MCF 10A (cell line): ENCODE data around the gene TCEAL9. TPM values are rescaled to one million over a fixed set of nuclear protein-coding genes. Genes with fewer than 3 reads are reported as not detected.

Experiments
- BruUV-seq: library from RNA; stranded (reverse); fragments of 400-500 nt; replicated peaks from 2 replicates; lab custom pipeline; 2021; lab: Mats Ljungman, UMichigan
- CTCF ChIA-PET: fragments of 300-600 bp; sonication (Branson Sonifier 250); formaldehyde crosslinking; extraction: SDS; loops from one replicate; lab custom pipeline; 2021; ENCODE audit warnings: antibody characterized with exemption, inconsistent platforms; lab: Yijun Ruan, JAX
- POLR2A ChIA-PET: fragments of 300-600, 350-650 bp; sonication (Branson Sonifier 250); formaldehyde crosslinking; extraction: SDS; loops from one replicate; lab custom pipeline; 2020; ENCODE audit warnings: antibody characterized with exemption, inconsistent platforms; lab: Yijun Ruan, JAX
- DNase-seq: peaks from one replicate; pipeline ENCODE4 v3.0.0-alpha.2; 2018; ENCODE audit not compliant: unreplicated experiment
- H3K27ac Mint-ChIP-seq: one replicate; pipeline ENCODE4 v1.8.0; 2022; ENCODE audit warnings: mild to moderate bottlenecking, low read depth, mixed read lengths; ENCODE audit not compliant: unreplicated experiment
- H3K27me3 Mint-ChIP-seq: one replicate; pipeline ENCODE4 v1.8.0; 2022; ENCODE audit warnings: mixed read lengths; ENCODE audit not compliant: insufficient read depth, unreplicated experiment
- H3K36me3 Mint-ChIP-seq: one replicate; pipeline ENCODE4 v1.8.0; 2022; ENCODE audit warnings: mild to moderate bottlenecking, moderate library complexity, mixed read lengths; ENCODE audit not compliant: insufficient read depth, unreplicated experiment
- H3K4me1 Mint-ChIP-seq: one replicate; pipeline ENCODE4 v1.8.0; 2022; ENCODE audit warnings: mixed read lengths; ENCODE audit not compliant: insufficient read depth, unreplicated experiment
- H3K4me3 Mint-ChIP-seq: one replicate; pipeline ENCODE4 v1.8.0; 2022; ENCODE audit warnings: mild to moderate bottlenecking, moderate library complexity, mixed read lengths; ENCODE audit not compliant: unreplicated experiment
- H3K9me3 Mint-ChIP-seq: one replicate; pipeline ENCODE4 v1.8.0; 2022; ENCODE audit warnings: mixed read lengths; ENCODE audit not compliant: unreplicated experiment
- CTCF ChIP-seq: fragments of 200-600 bp; IDR thresholded peaks from one replicate; pipeline ENCODE4 v1.8.0; 2022; ENCODE audit warnings: antibody characterized with exemption, mild to moderate bottlenecking; ENCODE audit not compliant: unreplicated experiment
- intact Hi-C: fragments of 100-400 bp; cut with micrococcal nuclease; formaldehyde crosslinking; loops from 2 replicates; pipeline ENCODE4 v1.14.1; 2022
- total RNA-seq: library from RNA; stranded (reverse); gene quantifications from 2 replicates; pipeline ENCODE4 v1.2.3, GENCODE V29; 2022

Gene TCEAL9
- total RNA-seq, 1 experiment from 2014 or later, result 40.3 TPM

- DNase-seq, result no peak
- ChIA-PET CTCF (no interaction called here), POLR2A (interaction anchor here (0.6 to 1.4 kb wide), 6 partner anchors 10 to 108 kb away, joined by 3 to 10 read pairs (median 3); no protein-coding TSS in a partner anchor)
- no TSS peak for BruUV-seq
- H3K27me3 Mint-ChIP-seq, result peaks cover 58% of the 10 kb centered on the region
- no peak overlapping the region for H3K4me3 Mint-ChIP-seq
- H3K36me3 Mint-ChIP-seq, result peaks cover 31% of the 10 kb centered on the region
- peaks cover 12% of the 10 kb centered on the region for H3K4me1 Mint-ChIP-seq
- no peak for TF ChIP-seq CTCF
- no peak overlapping the region for H3K27ac Mint-ChIP-seq
- no peaks in the 10 kb centered on the region for H3K9me3 Mint-ChIP-seq
- intact Hi-C loops, result no loop called here
These were observed 5.5 kb downstream of the TCEAL9 start for GRCh38 chrX:103361798-103362197.

GRCh38 chrX:103362474-103362873 is 6.2 kb downstream of the TCEAL9 start:
- CTCF ChIA-PET, result no interaction called here
- Mint-ChIP-seq H3K9me3 (no peaks in the 10 kb centered on the region), H3K36me3 (peaks cover 28% of the 10 kb centered on the region), H3K4me1 (peaks cover 17% of the 10 kb centered on the region), H3K4me3 (no peak overlapping the region), H3K27me3 (peaks cover 58% of the 10 kb centered on the region), H3K27ac (peak overlapping the region; percentile 9)
- TF ChIP-seq CTCF, result no peak
- no TSS peak for BruUV-seq
- intact Hi-C loops, result no loop called here
- POLR2A ChIA-PET, result interaction anchor here (0.6 to 1.4 kb wide), 7 partner anchors 9 to 109 kb away, joined by 3 to 10 read pairs (median 3); partner anchors contain the start of gene BEX3
- DNase-seq, result no peak

GRCh38 chrX:103363046-103363445 is 6.7 kb downstream of the TCEAL9 start:
- ChIA-PET POLR2A (interaction anchor here (1.0 kb wide), 1 partner anchor 109 kb away, joined by 3 read pairs; no protein-coding TSS in a partner anchor), CTCF (no interaction called here)
- BruUV-seq, result no TSS peak
- DNase-seq, result no peak
- H3K9me3 Mint-ChIP-seq, result no peaks in the 10 kb centered on the region
- peaks cover 58% of the 10 kb centered on the region for H3K27me3 Mint-ChIP-seq
- peaks cover 24% of the 10 kb centered on the region for H3K36me3 Mint-ChIP-seq
- peaks cover 15% of the 10 kb centered on the region for H3K4me1 Mint-ChIP-seq
- no peak for TF ChIP-seq CTCF
- H3K27ac Mint-ChIP-seq, result no peak overlapping the region
- H3K4me3 Mint-ChIP-seq, result no peak overlapping the region
- intact Hi-C loops, result no loop called here

GRCh38 chrX:103367502-103367901 is 11.2 kb downstream of the TCEAL9 start:
- peak; percentile 23 for DNase-seq
- CTCF ChIA-PET, result interaction anchor here (0.6 to 1.1 kb wide), 3 partner anchors 24 to 104 kb away, joined by 3 read pairs; no protein-coding TSS in a partner anchor
- Mint-ChIP-seq H3K36me3 (peaks cover 7% of the 10 kb centered on the region), H3K4me1 (peaks cover 18% of the 10 kb centered on the region), H3K27ac (peak overlapping the region; percentile 81), H3K27me3 (peaks cover 58% of the 10 kb centered on the region), H3K9me3 (no peaks in the 10 kb centered on the region), H3K4me3 (no peak overlapping the region)
- BruUV-seq, result no TSS peak
- TF ChIP-seq CTCF, result no peak
- intact Hi-C loops, result no loop called here
- POLR2A ChIA-PET, result interaction anchor here (0.7 to 2.1 kb wide), 6 partner anchors 9 to 79 kb away, joined by 3 to 32 read pairs (median 6); partner anchors contain the start of genes BEX3 and TCEAL9
